ENCODE data around the gene TCHH.
"Not testable (repeated sequence)": the region's sequence is repeated elsewhere in the genome, so short reads cannot be mapped to it uniquely, and the experiment has no call there.

The TCHH gene, protein sequence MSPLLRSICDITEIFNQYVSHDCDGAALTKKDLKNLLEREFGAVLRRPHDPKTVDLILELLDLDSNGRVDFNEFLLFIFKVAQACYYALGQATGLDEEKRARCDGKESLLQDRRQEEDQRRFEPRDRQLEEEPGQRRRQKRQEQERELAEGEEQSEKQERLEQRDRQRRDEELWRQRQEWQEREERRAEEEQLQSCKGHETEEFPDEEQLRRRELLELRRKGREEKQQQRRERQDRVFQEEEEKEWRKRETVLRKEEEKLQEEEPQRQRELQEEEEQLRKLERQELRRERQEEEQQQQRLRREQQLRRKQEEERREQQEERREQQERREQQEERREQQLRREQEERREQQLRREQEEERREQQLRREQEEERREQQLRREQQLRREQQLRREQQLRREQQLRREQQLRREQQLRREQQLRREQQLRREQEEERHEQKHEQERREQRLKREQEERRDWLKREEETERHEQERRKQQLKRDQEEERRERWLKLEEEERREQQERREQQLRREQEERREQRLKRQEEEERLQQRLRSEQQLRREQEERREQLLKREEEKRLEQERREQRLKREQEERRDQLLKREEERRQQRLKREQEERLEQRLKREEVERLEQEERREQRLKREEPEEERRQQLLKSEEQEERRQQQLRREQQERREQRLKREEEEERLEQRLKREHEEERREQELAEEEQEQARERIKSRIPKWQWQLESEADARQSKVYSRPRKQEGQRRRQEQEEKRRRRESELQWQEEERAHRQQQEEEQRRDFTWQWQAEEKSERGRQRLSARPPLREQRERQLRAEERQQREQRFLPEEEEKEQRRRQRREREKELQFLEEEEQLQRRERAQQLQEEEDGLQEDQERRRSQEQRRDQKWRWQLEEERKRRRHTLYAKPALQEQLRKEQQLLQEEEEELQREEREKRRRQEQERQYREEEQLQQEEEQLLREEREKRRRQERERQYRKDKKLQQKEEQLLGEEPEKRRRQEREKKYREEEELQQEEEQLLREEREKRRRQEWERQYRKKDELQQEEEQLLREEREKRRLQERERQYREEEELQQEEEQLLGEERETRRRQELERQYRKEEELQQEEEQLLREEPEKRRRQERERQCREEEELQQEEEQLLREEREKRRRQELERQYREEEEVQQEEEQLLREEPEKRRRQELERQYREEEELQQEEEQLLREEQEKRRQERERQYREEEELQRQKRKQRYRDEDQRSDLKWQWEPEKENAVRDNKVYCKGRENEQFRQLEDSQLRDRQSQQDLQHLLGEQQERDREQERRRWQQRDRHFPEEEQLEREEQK (N-terminal part only)

DNA sequence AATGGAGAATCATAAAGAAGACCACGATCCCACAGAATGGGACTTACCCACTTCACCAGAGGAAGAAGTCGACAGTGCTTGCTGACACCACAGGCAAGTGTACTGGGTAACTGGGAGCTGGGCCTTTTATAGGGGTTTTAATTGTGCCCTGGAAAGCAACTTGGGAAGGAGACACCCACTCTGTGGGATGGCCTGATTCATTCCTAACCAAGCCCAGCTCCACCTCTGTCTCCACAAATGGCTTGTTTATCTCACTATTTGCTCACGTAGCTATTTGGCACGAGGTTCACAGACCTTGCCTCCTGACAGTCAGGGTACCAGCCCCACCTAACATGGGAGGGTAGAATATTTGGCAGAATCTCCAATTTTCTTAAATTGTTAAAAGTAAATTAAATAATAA is at the start of gene TCHH:
Gene TCHH, minus strand, starts transcription at position 101 of the 400 bp plus-strand sequence. CDS start 1,364 bp downstream, outside the sequence.
- DNase-seq = no peak

DNA sequence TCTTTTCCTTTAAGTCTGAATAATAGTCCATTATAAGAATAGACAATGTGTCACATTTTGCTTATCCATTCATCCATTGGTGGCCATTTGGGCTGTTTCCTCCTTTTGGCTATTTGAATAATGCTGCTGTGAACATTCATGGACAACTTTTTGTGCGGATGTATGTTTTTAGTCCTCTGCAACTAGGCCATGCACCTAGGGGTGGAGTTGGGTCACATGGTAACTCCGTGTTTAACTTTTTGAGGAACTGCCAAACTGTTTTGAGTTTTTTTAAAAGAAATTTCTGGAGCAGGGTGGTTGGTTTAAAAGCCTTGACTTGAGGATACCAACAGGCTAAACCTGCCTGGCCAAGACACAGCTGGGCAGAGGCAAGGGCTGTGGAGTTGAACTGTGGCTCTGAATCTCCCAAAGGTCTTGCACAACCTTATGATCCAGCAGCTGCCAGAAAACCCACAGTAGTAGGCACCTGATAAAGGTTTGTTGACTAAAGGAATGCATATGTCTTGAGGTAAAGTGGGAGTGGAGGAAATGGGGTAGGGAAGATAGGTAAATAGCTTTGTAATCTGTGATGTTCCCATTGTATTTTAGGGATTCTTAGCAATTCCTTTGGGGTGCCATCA is 49.4 kb upstream of the TCHH start:
- no peak for DNase-seq

DNA sequence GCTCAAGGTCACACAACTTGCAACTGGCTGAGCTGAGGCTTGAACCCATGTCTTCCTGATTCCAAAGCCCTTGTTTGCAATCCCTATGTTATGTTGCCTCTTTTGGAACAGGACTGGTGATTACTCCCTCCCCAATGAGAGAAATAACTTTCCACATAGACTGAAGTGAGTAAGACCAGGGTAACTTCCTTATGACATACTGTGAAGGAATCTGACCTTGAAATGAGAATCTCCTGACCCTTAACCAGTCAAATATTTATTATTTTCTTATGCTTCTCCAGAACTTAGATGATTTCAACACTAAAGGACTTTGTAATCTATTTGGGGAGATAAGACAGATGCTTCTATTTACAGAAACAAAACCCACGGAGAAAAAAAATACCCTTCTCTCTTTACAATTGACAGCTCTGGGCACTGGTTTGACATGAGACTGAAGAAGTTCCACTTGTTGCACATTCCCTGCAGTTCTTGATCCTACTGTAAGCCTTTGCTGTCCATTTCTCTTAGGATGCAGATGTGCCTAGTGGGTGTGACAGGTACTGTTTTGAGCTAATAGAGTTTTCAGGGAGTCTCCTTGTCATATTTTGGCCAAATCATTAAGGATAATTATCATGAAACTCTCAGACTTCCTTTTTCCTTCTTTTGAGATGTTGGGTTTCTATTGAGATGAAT is 47.7 kb upstream of the TCHH start:
- DNase-seq = no peak

DNA sequence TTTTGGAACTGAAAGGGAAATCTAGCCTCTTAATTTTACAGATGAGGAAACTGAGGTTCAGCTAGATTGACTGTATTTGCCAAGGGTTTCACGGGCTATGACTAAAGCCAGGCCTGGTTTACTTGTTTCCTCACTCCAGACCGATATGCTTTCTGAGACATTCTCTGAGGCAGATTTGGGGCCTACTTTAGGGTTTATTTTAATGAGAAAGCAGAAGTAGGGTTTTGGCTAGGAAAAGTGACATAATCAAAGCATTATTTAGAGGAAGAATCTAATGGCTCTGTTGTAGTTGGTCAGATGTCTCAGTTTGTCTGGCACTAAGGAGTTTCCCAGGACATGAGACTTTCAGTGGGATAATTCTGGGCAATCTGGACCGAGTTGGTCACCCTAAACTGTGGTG is 45.3 kb upstream of the TCHH start:
- no peak for DNase-seq

DNA sequence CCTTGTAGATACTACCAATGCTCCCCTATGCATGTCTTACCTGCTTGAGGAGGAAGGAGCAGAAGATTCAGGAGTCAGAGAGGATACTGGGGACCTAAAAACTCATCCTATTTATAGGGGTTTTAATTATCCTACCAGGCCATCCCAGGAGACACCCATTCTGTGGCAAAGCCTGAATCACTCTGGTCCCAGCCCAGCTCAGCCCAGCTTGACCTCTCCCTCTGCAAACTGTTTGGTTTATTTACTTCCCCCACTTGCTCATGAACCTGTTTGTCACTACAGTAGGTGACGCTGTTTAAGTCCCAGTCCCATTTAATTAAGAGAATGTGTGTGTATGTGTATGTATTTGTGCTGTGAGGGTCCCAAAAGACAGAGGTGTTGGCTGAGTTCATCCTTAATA is 43.9 kb upstream of the TCHH start, which contains the start of gene RPTN:
Gene RPTN, minus strand, starts transcription at position 85 of the 400 bp plus-strand sequence. CDS start 1,339 bp downstream, outside the sequence.
- DNase-seq = no peak

DNA sequence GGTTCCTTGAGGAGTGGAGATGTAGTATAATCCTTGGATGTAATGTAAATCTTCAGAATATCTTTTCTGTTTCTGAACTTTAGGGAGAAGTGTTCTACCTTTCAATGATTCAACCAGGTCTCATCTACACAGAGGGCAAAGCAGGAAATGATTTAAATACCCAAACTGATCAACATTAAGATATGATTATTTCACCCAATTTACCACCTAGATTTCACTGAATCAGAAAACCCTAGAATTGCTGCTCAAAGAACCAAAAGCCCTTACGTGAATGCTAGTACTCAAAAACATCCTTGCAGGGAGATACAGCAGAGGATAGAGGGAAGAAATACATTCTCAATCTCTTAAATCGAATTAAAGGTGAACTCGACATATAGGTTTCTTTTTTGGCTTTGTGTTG is 38.8 kb upstream of the TCHH start:
- no peak for DNase-seq

DNA sequence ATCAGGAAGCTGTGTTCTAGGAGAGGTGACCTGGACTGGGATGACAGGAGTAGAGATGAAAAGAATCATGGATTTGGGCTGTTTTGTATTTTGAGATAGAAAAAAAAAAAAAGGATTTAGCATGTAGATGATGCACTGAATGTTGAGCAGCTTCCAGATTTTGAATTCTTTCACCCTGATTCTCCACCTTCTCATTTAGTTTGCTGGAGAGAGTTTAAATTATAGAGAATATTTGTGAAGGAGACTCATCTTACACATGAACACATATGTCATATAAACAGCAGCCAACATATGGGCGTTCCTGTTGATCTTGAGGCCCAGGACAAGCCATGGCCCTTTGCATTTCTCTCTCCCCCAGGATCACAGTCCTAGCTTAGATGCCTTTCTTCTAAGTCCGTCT is 36.4 kb upstream of the TCHH start:
- DNase-seq = no peak

DNA sequence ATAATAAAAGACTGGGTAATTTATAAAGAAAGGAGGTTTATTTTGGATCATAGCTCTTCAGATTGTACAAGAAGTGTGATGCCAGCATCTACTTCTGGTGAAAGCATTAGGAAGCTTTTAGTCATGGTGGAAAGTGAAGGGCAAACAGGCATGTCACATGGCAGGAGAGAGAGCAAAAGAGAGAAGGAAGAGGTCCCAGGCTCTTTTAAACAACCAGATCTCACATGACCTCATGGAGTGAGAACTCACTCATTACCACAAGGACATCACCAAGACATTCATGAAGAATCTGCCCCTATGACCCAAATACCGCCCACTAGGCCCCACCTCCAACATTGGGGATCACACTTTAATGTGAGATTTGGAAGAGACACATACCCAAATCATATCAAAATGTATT is 33.7 kb upstream of the TCHH start:
- DNase-seq = no peak

DNA sequence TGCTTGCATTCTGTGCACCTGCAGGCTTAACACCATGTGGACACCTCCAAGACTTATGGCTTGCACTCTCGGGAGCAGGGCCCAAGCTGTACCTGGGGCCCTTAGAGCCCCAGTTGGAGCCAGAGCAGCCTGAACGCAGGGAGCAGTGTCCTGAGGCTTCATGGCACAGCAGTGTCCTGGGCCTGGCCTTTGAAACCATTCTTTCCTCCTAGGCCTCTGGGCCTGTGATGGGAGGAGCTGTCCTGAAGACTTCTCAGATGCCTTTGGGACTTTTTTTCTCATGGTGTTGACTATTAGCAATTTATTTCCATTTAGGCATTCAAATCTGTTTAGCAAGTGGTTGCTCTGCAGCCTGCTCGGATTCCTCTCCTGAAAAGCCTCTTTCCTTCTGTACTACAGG is 32.8 kb upstream of the TCHH start:
- no peak for DNase-seq

DNA sequence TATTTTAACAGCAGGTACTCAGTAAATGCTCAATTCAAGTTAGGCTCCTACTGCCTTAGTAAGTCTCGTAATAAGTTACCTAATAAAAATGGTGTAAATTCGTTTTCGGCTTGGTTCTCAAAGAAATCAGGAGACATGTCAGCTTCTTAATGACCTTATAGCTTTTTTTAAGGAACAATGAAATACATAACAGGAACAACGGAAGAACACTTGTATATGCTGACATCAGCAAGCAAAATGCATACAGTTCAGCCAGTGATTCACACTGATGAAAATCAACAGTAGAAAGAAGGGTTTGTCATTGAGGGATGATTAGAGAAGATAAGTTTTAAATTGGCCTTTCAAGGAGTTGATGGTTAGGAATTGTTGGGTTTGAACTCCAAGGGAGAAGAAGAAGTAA is 30.5 kb upstream of the TCHH start:
- DNase-seq = no peak

DNA sequence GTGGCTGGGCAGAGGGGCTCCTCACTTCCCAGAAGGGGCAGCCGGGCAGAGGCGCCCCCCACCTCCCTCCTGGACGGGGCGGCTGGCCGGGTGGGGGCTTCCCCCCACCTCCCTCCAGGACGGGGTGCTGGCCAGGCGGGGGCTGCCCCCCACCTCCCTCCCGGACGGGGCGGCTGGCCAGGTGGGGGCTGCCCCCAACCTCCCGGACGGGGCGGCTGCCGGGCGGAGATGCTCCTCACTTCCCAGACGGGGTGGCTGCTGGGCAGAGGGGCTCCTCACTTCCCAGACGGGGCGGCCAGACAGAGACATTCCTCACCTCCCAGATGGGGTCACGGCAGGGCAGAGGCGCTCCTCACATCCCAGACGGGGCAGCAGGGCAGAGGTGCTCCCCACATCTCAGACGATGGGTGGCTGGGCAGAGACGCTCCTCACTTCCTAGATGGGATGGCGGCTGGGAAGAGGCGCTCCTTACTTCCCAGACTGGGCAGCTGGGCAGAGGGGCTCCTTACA is 29.5 kb upstream of the TCHH start:
- not testable (repeated sequence) for DNase-seq

DNA sequence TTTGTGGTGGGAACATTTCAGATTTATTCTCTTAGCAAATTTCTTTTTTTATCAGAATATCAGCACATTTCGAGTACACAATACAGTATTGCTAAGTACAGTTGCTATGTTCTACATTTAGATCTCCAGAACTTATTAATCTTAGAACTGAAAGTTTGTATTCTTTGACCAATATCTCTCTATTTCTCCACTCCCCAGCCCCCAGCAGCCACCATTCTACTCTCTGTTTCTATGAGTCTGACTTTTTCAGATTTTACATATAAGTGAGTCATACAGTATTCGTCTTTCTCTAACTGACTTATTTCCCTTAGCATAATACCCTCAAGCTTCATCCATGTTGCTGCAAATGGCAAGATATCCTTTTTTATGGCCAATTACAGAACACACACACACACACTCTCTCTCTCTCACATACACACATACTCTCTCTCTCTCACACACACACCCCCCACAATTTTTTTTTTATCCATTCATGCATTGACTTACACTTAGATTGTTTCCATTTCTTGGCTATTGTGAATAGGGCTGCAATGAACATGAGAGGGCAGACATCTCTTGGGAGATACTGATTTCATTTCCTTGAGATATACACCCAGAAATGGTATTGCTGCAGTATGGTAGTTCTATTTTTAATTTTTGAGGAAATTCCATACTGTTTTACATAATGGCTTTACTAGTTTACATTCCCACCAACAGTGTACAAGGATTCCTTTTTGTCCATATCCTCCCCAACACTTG is 28.1 kb upstream of the TCHH start:
- no peak for DNase-seq

DNA sequence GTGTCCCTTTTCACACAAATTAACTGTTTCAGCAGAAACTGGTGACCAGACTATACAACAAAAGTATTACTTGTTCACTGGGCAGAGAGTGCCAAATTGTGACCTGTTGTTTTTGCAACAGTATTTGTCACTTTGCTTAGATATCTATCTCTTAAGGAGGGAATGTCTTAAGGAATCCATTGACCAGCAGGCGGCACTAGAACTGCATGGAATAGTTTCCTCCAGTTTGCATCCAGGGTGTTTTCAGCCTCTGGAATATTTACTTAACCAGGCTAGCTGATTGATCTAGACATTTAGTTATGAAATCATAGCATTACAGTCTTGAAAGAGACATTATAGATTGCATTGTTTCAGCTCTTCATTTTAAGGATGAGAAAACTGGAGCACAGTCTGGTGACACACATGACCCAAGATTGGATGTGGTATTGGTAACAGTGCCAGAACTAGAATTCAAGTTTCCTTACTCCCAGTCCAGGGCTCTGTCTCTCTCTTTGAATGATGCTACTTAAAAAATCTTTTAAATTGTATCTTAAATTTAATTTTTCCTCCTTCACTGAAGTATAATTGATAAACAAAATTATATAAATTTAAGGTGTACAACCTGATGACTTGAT is 26.8 kb upstream of the TCHH start:
- peak; percentile 7 to 56 for DNase-seq

DNA sequence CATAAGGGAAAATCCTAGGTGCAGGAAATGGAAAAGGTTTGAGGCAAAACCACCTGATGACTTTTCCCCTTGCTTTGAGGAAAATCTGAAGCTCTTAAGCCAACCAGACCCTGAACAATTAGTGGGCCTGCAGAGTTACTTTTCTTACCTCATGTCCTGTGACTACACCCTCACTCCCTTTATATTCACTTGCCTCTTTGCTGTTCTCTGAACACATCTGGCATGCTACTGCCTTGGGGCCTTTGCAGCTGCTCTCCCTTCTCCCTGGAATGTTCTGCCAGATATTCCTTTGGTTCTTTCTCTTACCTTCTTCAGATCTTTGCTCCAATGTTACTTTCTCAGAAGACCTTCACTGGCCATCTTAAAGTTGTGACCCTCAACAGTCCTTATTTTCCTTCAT is 22.0 kb upstream of the TCHH start:
- no peak for DNase-seq

DNA sequence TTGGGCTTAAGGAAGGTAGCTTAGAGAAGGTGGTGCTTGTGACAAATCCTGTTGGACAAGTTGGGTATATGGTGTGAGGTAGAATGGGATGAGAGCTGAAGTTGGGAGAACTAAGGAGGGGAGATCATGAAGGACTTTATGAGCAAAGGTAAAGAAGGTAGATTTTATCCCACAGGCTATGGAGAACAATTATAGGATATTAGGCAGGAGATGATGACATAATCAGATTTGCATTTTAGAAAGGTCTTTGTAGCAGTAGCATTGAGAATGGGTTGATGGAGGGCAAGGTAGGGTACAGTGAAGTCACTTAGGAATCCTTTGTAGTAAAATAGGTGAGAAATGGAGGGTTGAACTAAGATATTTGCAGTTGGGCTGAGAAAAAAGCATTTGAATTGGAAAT is 14.9 kb upstream of the TCHH start:
- no peak for DNase-seq

DNA sequence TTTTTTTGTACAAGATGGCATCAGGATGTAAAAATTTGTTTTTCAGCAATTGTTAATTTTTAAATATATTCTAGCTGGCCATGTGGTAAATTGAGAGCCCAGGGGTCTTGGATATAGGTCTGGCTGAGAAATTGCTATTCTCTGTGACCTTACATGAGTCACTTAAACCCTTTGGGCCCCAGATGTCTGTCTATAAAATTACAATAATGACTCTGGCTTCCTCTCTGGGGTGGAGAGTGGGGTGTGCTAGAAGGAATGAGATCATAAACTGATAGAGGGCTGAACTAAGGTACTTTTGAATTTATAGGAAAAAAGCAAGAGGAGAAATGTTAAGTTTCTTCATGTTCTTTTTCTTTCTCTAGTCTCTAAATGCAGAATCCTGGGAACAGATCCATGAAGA is 12.4 kb upstream of the TCHH start:
- no peak for DNase-seq

DNA sequence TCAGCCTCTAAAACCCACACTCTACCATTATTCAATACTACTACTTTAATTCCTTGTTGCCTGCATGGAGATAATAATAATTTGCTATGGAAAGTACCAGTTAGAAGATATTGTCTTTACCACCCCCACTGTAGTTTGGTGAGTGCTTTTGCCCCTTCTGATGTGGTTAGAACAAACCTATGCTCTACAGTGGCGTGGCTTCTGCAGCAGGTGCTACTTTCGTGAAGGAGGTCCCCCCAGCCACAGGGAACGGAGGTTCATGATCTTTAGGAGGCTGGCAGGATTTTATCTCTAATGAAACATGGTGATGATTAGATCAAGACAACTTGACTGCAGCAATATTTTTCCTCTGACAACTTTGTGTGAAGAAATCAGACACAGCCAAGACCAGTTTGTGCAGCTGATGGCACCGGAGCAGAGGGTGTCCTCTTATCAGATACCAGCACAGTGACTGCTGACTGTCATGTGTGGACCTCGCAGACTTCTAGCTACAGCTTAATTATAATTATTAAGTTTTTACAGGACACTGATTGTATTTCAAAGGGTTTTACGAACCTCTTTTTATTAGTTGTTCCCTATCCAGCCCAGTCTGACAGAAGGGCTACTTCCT is 10.7 kb upstream of the TCHH start:
- no peak for DNase-seq

DNA sequence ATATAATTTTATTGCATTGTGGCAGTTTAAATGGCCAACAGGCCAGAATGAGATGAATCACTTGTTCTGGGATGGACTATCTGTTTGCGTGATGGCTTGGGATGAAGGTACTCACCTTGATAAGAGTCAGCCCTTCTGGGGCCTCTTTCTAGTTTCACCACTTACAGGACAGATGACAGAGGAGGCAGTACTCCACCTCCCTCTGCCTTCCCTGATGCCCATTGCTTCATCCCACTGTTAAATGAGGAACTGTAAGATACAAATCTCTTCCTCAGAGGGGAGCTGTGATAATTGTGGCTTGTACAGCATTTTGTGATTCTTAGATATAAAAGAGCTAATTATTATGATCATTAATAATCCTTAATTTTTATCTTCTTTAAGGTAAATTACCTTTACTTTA is 3.7 kb upstream of the TCHH start:
- DNase-seq = no peak

DNA sequence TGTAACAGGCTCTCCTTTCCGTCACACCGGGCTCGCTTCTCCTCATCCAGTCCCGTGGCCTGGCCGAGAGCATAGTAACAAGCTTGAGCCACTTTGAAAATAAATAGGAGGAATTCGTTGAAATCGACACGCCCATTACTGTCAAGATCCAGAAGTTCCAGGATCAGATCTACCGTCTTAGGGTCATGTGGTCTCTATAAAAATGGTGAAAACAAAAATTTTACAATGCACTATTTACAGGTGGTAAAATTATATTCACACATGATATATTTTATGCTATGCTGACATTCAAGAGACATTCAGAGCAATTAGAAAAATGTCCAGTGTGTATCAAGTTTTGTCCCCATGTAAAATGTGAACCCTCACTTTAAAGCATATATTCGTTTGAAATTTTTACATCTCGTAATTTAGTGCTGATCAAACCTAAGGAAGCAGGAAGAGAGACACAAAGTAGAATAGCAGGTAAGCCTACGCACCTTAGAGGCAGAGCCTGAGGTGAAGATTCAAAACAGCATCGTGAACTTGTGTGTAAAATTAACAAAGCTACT is 2.3 kb downstream of the TCHH start:
- no peak for DNase-seq

All from NCI-H524 (cell line).